ENCODE results near the gene GLYAT.

GLYAT gene

DNA sequence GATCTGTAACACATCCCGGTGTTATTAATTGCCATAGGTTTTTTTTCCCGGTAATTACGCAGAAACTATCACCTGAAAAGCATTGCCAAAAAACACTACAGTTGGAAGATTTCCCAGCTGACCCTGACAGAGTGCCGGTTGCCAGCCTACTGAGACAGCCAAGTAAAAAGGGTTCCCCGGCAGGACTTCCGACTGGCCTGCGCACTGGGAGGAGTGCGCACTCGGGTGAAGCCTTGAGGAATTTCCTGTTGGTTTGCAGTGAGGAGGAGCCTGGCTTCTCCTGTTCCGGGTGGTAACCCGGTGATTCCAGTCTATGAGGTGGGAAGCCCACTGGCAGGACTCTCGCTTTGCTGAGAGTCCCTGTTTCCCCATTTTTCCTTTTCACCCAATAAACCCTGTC, 57.1 kb downstream of the GLYAT start:
- TF ChIP-seq GATA3 (IDR thresholded peaks at IDR 0.05; ENCODE audit: low read depth, low read length) (no peak), GATA2 (IDR thresholded peaks at IDR 0.05; ENCODE audit: low read depth, low read length) (no peak)

- TF ChIP-seq GATA3 (IDR thresholded peaks at IDR 0.05; ENCODE audit: low read depth, low read length) (no peak), GATA2 (IDR thresholded peaks at IDR 0.05; ENCODE audit: low read depth, low read length) (no peak)
Measured at GRCh38 chr11:58671983-58672633, 59.6 kb downstream of the GLYAT start.

GRCh38 chr11:58659910-58660570, 71.7 kb downstream of the GLYAT start:
- TF ChIP-seq GATA3 (IDR thresholded peaks at IDR 0.05; ENCODE audit: low read depth, low read length), result no peak
- no peak for TF ChIP-seq GATA2 (IDR thresholded peaks at IDR 0.05; ENCODE audit: low read depth, low read length)

- TF ChIP-seq GATA3 (IDR thresholded peaks at IDR 0.05; ENCODE audit: low read depth, low read length), result no peak
- TF ChIP-seq GATA2 (IDR thresholded peaks at IDR 0.05; ENCODE audit: low read depth, low read length), result no peak
Measured at GRCh38 chr11:58659404-58659803, 72.3 kb downstream of the GLYAT start.

Data from SH-SY5Y (cell line).